GM15510 (cell line): ENCODE data around the gene DENND1B.
A peak's percentile ranks its signal among the peaks of the same experiment; 100 is the strongest.

Experiments
- POLR2A ChIP-seq: IDR thresholded peaks from 3 replicates; pipeline ENCODE4 v1.6.1; 2011; ENCODE audit warnings: borderline replicate concordance; ENCODE audit not compliant: insufficient read length; ENCODE audit errors: extremely low read depth

The DENND1B gene

GRCh38 chr1:197788741-197789739 lies 13.8 kb upstream of the DENND1B start:
- TF ChIP-seq POLR2A, result no peak

DNA sequence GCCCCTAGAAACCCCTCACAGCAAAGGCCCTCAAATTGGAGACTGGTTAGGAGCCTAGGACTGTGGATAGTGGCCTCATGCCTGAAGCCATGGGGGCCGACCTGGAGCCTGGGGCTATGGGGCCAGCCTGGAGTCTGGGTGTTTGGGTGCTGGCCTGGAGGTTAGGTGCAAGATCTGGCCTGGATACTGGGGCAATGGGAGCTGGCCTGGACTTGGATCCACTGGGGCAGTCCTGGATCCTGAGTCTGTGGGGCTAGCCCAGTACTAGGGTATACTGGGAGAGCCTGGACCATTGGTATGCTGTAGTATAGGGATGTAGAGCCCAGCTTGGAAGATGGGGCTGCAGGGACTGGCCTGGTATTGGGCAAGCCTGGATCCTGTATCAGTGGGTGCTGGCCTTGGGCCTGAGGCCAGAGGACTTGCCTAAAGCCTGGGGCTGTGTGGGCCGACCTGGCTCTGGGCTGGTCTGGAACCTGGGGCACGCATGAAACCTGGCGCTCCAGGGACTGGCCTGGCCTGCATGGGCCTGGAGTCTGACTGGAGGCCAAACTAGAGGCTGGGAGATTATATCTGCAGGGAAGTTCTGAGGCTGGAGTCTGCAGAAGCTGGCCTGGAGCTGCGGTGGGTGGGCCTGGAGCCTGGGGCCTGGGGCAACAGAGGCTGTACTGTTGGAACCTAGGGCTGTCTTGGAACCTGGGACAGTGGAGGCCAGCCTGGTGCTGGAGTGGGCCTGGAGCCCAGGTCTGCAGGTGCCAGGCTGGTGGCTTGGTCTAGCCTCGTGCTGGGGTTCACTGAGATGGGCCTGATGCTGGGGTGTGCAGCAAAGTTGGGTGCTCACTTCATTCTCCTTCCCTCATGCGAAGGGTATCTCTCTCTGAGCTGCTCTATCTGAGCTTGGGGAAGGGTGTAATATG lies 12.6 kb upstream of the DENND1B start:
- TF ChIP-seq POLR2A, result no peak

DNA sequence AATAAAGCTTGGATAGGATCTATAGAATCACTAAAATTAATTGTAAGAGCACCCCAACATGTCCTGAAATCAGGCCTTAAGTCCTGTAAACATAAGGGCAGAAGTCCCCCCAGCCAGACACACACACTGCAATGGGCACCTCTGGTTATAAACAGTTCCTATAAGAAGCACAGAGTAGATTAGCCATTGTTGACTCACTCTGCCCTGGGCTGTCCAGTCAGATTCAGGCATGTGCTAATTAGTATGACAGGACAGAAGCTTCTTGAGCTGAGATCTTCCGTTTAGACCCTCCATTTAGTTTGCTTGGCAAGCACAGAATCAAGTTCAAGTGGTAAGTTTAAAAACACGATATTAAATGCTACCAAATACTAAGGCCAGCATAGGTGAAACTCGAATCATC lies 11.8 kb upstream of the DENND1B start:
- no peak for TF ChIP-seq POLR2A

DNA sequence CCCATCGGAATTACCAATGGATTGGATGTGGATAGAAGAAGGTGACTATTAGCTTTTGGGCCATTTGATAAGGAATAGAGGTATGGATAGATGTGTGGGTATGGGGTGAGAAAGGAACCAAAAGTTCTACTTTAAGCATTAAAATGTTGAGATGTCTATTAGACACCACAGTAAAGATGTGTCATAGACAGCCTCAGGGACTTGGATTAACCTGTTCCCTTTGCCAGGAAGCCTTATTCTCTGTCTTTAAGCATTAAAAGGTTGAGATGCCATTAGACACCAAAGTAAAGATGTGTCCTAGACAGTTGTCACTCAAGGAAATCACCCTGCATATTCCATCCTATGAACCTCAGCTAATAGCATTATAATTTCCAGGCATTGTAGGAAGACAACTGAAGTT lies 11.0 kb upstream of the DENND1B start:
- TF ChIP-seq POLR2A, result no peak

- no peak for TF ChIP-seq POLR2A
These were observed 8.2 kb upstream of the DENND1B start for GRCh38 chr1:197783510-197783948.

- no peak for TF ChIP-seq POLR2A
These were observed 7.6 kb upstream of the DENND1B start for GRCh38 chr1:197782722-197783360.

DNA sequence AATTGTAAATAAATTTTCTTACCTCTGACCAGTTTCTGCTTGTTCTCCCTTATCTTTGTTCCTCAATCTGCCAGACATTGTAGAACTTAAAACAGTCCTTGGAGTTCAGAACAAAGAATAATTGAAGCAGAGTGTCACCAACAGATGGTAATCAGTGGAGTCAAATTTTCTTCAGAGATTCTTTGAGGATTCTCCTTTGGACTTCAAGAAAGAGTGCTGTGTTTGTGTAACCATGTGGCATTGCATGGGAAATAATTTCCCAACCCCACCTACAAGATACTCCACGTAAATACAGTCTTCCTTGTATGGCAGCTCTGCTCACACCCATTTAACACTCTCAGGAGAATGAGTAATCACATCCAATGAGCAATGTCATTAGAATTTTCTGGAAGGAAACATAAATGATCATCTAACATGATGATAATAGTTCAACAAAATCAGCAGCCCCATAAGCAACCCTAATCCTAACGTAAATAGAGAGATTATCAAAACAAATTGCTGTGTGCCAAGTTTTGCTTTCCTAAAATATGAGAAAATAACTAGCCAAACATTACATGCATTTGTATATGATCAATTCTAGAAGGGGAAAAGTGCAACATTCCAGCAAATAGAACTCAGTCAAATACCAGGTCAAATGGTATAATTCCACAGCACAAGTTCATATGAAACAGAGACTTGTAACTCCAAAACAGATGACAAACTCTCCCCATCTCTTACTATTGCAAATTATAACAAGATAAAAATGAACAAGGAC lies 6.9 kb upstream of the DENND1B start:
- no peak for TF ChIP-seq POLR2A

- TF ChIP-seq POLR2A, result no peak
These were observed 4.6 kb upstream of the DENND1B start for GRCh38 chr1:197779921-197780320.

- no peak for TF ChIP-seq POLR2A
These were observed 3.2 kb upstream of the DENND1B start for GRCh38 chr1:197778366-197778945.

DNA sequence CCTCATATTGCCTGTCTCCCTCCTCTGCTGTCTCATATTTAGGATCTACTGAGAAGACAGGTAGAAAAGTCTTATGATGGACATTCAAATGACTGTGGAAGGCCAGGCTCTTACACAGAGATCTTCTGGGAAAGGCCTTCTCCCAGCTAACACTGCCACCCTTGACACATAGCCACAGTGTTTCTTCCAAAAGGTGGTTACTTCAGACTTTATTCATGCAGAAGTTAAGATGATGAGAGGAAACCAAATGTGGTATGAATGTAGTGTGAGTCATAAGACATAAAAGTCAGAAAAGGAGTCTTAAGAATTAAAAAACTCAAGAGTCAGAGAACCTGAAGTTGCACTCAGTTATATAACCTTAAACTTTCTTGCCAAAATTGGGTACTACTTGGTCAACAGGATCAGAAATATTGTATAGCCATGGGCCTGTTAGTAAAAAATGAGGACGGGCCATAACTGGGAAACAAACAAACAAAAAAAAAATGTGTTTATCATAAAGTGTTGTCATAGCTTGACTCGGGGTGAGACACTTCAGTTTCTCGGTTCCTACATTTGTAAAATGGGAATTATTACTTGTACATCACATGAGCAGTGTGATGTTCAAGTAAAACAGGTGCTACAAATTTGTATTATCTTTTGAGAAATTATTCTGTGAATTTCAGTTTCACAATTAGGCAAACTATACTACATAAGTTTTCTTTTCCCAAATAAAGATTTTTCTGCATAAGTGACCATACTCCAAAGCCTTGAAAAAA lies 1.2 kb upstream of the DENND1B start:
- no peak for TF ChIP-seq POLR2A

DNA sequence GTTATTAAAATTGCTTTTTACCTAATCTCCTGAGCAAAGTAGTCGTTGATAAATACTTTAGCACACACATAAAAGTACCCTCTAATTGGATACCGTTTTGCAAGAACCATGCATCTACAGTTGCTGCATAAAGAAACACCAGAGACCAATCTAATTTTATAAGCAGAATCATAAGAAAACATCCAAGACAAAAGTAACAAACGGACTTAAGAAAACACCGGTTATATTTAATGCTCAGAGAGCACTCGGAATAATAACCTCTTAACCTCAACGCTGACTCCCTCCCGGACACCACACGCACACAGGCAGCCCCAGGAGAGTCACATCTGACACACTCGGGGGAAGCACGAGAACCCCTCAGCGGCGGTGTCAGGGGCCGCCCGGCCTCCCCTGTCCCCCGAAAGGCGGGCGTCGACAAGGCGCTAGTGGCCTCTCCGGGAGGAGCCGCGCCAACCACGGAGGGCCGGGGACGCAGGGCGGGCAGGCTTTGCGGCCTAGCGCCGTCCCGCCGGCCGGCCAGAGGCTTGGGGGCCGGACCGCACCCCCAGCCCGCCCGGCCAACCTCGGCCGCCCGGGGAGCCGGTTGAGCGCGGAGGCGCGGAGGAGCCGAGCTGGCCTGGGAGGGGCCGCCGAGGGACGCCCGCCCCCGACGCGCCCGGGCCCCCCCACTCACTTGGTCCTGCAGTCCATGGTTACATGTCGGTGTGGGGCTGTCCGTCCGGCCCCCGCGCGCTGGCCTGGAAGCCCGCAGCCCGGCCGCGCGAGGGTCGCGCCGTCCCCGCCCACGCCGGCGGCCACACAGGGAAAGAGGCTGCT lies 606 bp downstream of the DENND1B start:
- TF ChIP-seq POLR2A, result peak; percentile 27

- no peak for TF ChIP-seq POLR2A
These were observed 1.4 kb downstream of the DENND1B start for GRCh38 chr1:197773856-197774255.

GRCh38 chr1:197771904-197772556 lies 3.2 kb downstream of the DENND1B start:
- no peak for TF ChIP-seq POLR2A
